DMS53 treated with DMSO at 0.1 percent for 48 hours (cell line): ENCODE measurements around the gene ITPRIPL2.

Experiments
- DNase-seq: peaks from one replicate; lab custom pipeline; 2025; ENCODE audit not compliant: unreplicated experiment; lab: John Stamatoyannopoulos, UW

The ITPRIPL2 gene

DNA sequence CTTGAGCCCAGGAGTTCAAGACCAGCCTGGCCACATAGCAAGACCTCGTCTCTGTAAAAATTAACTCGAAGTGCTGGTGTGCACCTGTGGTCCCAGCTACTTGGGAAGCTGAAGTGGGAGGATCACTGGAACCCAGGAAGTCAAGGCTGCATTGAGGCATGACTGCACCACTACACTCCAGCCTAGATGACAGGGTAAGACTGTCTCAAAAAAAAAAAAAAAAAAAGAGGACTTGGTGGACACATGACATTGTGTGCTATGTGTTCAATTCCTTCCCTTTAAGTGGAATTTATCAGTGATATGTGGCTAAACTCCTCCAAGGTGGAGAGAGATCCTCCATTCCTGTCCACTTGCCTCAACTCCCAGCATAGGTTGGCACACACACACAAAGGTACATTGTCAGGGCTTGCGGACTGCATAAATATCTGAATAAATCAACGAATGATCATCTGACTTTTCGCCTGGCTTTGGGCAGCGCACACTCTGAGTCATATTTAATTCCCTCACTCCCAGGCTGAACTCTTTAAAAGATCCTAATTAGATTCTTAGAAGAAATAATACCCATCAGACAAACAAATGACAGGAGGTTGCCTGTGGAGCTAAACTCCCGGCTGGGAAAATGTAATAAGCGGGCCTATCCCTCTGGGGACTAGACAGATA, 29.3 kb downstream of the ITPRIPL2 start:
- DNase-seq, result no peak

DNA sequence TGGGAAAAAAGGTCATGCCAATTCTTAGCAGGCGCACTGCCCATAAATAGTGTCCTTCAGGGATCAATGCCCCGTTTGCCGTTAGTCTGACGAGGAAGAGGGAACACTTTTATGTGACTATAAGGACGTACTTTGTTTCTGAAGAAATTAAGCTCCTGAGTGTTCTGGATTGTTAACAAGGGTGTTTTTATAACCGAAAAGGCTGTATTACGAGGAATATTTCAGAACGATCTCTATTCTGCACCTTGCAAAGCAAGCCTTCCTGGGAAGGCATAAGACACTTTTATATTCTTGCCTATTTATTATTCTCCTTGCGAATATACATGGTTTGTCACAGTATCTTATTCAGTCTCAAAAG, 29.8 kb downstream of the ITPRIPL2 start:
- DNase-seq, result no peak

DNA sequence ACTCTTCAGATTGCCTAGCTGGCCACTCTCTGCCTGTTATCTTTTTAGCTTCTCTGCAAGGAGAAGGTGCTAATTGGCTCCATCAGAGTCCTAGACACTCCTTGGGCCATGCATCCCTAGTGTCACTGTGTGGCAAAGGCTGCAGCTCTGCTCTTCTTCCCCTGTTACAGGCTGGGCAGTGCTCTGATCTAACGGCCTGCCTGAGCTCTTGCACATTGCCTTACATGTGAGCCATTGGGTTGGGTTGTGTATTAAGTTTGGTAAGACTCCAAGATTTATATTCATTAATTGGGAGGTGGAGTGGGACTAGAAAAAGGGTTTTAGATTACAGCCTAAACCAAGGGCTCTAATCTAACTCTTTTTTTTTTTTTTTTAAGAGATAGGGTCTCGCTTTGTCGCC, 31.2 kb downstream of the ITPRIPL2 start:
- no peak for DNase-seq

DNA sequence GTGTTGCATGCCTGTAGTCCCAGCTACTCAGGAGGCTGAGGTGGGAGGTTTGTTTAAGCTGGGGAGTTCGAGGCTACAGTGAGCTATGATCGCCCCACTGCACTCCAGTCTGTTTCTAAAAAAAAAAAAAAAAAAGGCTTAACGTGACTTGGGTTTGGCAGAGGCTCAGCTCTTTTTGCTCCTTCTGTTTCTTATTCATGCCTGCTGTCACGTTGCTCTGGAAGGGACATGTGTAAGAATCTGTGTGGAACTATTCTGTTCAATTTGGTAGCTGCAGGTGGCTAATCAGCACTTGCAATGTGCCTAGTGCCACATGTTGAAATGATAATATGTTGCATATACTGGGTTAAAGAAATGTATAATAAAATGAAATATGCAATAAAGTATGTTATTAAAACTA, 33.4 kb downstream of the ITPRIPL2 start:
- DNase-seq, result no peak

DNA sequence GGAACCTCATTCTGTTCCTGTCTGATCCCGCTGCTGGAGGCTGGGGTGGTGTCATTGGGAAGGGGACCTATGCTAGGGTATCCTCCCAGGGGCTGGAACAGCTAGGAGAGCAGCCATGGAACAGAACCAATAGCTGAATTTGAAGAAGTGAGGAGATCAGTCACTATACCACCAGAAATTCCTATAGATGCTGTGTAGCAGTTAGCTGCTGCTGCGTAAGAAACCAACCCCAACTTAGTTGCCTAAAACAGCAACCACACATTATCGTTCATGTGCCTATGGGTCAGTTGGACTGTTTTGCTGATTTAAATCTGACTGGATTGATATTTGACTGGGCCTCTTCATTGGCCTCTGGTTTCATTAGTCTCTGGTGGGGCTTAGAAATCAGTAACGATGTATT, 33.9 kb downstream of the ITPRIPL2 start:
- DNase-seq, result no peak

DNA sequence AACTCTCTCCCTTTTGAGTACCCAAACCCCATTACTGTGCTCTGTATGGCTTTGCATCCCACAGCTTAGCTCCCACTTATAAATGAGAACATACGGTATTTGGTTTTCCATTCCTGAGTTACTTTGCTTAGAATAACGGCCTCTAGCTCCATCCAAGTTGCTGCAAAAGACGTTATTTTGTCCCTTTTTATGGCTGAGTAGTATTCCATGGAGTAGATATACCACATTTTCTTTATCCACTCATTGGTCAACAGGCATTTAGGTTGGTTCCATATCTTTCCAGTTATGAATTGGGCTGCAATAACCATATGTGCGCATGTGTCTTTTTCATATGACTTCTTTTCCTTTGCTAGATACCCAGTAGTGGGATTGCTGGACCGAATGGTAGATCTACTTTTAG, 34.4 kb downstream of the ITPRIPL2 start:
- no peak for DNase-seq

DNA sequence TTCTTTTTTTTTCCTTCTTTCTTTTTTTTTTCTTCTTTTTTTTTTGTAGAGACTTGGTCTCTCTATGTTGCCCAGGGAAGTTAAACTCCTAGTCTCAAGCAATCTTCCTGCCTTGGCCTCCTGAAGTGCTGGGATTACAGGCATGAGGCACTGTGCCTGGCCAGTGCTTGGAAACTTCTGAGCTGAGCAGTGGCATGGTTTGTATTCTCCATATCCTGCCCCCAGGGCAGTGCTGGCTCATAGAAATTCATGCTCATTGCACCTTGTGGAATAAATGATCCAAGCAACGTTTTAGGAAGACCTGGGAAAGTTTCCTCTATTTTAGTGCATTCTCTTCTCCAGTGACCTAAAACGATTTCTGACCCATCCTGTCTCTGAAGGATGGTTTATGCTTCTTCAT, 37.5 kb downstream of the ITPRIPL2 start:
- no peak for DNase-seq

DNA sequence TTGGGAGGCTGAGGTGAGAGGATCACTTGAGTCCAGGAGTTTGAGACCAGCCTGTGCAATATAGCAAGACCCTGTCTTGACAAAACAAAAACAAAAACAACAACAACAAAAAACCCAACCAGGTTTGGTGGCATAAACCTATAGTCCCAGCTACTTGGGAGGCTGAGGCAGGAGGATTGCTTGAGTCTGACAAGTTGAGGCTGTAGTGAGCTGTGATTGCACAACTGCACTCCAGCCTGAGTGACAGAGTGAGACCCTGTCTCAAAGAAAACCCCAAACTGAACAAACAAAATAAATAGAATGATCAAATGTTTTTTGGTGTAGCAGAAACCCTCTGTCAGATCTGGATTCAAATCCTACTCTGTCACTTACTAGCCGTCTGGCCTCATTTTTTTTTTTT, 38.3 kb downstream of the ITPRIPL2 start:
- DNase-seq, result no peak

DNA sequence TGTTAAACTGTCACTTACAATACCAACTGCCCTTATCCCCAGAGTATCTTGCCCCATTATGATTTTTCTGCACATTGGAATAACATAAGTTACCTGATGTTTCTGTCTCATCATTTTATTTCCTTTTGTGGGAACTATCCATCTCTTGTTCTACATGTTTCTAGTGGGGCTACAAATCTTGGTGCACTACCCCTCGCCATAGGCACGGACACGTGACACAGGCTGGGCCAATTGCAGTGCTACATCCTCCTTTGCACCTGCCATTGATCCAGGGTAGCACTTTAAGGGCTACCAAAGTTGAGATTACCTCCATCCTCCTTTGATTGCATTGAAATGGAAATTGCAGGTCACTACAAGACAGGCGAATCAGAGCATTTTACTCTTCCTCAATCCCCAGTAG, 40.1 kb downstream of the ITPRIPL2 start:
- DNase-seq, result peak; percentile 4

DNA sequence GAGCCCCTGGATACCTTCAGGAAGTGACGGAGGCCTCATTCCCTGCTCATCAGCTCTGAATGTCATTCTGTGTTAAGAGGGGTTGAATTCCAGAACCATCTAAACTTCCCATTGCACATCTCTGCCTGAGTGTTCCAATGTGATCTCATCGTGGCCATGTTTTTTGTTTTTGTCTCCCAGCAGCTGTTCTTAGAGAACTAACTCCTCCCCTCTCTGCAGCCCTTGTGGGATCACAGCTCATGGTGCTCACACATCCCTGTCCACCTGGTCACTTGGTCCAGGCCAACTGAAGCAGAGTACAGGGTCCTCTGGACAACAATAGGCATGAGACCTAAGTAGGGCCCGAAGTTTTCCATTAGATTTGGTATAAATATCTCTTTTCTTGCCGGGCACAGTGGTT, 48.3 kb downstream of the ITPRIPL2 start:
- no peak for DNase-seq

DNA sequence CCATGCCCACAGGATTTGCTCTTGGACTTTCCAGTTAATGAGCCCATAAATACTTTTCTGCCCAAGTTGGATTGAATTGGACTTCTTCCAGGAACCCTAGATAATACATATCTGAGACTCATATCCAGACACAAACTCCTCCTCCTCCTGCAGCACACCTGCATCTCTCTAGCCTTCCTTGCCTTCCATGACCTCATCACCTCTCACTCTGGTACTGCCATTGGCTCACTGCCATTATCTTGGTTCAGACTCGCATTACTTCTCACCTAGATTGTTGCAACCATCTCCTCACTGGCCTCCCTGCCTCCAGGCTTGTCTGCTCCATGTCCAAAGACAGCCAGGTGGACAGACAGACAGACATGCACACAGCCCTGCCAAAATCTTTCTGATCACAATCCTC, 49.5 kb downstream of the ITPRIPL2 start:
- no peak for DNase-seq

DNA sequence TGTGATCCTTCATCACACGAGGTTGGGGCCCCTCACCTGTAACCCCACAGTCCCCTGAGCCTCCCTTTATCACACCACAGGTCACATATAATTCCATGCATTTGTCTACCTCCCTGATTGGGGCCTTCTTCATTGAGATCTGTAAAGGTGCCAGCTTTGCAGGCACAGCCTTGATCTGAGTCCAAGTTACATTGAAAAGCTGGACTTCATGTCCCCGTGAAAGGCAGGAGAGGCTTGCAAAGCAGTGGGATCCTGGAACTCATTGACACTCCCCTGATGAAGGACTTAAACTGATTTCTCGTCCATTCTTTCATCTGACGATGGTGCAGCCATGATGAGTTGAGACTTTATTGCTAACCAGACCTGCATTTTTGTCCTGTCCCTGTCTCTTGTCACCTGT, 50.5 kb downstream of the ITPRIPL2 start:
- no peak for DNase-seq

DNA sequence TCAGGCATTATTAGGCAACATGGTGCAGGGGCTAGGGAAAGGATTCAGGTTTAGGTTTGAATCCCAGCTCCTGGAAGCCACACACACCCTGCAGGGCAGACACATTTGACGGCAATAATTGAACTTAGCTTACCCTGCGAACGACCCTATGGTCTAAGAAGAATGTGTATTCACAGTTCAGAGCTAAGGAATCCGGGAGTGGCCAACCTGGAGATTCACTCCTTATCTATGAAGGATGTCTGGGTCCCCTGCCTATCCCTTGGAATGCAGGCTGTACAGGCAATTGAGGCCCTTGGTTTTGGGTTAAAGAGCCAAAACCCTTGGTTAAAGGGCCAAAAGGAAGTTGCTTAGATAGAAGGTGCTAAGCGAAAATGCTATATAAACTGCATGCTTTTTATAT, 51.3 kb downstream of the ITPRIPL2 start:
- DNase-seq, result no peak

DNA sequence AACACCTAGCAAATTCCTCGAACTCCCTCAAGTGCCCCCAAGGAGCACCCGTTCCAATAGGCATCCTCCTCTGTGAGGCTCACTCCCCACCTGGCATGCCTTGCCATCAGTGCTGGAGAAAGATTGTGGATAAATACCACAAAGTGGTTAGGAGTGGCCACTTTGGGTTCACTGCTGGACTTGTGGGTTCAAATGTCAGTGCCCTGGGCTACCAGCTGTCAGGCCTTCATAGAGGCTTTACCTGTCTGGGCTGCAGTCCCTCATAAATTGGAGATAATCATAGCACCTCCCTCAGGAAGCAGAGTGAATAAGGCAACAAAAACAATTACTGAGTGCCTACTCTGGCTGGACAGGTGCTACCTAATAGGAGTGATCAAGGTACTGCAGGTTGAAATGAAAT, 52.7 kb downstream of the ITPRIPL2 start:
- DNase-seq, result peak; percentile 2

DNA sequence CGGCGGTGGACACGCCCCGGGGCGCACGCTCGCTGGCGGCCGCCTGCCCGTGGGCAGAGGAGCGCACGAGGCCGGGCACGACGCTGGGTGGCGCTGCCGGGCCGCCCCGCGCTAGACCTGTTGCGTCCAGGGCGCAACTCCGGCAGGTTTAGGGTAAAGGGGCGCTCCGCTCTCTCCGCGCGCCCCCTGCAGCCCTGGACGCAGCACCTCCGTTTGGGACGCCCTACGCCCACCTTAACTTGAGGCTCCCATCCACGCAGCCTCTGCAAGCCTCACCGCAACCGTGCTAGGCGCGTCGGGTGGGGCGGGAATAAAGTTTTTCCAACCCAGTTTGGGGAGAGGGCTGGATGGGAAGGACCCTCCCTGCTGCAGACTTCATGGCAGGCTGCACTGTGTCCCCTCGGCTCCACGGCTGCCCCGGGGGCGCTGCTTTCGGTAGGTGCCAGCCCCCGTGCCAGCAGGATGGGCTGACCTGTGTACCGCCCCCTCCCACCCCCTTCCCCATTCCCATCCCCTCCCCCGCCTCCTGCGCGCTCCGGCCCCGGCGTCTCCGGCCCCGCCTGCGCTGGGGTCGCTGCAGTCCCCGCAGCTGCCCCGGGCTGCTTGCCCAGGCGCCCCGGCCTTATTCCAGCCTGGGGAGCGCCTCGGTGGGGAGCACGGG, 54.1 kb downstream of the ITPRIPL2 start, which contains the start of gene SYT17:
TSS of gene SYT17 (plus strand) at position 531 of the 661 bp plus-strand sequence. CDS start 407 bp downstream, outside the sequence.
- DNase-seq, result peak; percentile 51

DNA sequence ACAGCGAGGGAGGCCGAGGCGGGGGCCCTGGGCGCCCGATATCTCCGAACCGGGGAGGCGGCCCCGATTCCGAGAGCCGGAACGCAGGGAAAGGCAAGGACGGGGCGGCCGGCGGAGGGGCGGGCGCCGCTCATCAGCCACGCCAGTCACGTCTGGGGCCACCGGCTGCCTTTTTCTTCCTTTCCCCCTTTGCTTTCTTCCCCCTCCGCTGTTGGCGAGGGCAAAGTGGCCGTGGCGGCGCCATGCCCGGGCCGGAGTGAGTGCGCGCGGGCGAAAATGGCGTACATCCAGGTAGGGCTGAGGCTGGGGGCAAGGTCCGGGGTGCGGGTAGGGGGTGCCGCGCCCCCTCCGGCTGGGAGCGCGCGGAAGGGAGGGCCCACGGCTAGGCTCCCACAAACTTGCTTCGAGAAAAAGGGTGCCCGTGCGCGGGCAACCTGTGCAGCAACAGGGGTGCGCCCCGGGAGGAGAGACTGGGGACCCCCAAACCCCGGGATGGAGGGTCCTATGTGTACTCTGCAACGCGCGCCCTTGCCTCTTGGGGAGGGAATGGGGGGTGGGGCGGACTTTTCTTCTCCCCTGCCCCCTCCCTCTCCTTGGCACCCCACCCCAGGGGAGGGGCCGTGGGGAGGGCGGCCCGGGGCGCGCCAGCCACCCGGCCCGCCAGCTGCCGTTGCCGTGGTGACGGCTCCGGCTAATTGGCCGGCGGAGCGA, 54.8 kb downstream of the ITPRIPL2 start:
- peak; percentile 30 for DNase-seq

DNA sequence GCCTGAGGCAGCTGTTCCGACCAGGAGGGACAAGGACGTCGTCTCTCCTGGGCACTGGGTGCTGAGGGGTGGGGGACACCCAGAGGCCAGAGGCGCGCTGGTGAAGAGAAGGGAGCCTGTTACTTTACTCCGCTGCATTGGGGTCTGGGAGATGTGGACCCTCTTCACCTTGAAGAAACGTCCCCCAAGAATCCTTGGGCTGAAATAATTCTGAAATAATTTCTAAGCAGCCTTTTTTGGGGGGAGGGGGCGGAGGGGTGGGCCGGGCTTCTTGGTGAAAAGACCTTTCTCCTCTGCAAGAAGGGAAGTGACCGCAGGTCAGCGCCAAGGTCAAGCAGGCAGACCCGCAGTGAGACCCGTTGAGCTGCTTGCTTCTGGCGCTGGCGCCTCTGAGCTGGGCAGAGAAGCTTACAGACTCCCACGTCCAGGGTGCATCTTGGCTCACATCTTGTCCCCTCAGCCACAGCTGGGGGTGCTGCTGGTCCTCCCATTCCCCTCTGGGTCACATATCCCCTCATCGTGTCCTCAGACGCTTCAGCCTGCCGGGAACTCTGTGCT, 55.4 kb downstream of the ITPRIPL2 start:
- DNase-seq, result no peak

DNA sequence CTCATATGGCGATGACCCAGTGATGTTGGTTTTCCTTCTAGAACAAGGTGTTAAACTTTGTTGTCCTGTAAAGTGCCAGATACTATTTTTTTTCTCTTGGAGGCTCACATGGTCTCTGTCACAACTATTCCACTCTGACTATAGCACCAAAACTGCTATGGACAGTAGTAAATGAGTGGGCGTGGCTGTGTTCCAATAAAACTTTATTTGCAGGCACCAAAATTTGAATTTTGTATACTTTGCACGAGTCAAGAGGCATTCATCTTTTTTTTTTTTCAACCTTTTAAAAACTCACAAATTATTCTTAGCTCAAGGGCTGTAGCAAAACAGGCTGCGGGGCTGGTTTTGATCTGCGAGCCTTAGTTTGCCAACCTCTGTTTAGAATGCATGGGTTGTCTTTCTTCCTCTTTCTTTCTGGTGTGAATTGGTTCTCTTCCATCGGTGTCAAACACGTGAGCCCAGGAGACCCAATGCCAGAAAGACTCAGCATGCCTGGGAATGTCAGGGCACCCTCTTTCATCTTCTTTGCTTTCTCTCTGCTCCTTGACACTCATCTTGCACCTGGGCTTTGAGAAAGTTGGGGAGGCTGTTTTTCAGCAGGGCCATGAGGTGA, 56.4 kb downstream of the ITPRIPL2 start:
- DNase-seq, result no peak
